Tibial nerve (tissue), 4 donors: ENCODE data around the gene METAP1D. TPM values are rescaled to one million over a fixed set of nuclear protein-coding genes. Genes with fewer than 3 reads are reported as not detected.
"Not testable (repeated sequence)": the region's sequence is repeated elsewhere in the genome, so short reads cannot be mapped to it uniquely, and the experiment has no call there.

Experiments used
- DNase-seq, 2 donors: peaks; one replicate each; pipeline ENCODE4 v3.0.0-alpha.2; 2019; ENCODE audit warnings: low spot score in 2 of 2
- H3K27ac ChIP-seq, 4 donors: fragments of 200-600 bp; sonication (generic) in 3 of 4; one replicate each; pipeline ENCODE4 v1.5.1; 2017 to 2019; ENCODE audit warnings: mild to moderate bottlenecking in 1 of 4
- H3K27me3 ChIP-seq, 2 donors: fragments of 200-600 bp; sonication (generic) in 1 of 2; one replicate each; pipeline versions ENCODE4 v1.5.1 to v1.6.0; 2017 to 2019
- H3K36me3 ChIP-seq, 3 donors: fragments of 200-600 bp; sonication (generic); one replicate each; pipeline ENCODE4 v1.5.1; 2018 to 2019
- H3K4me1 ChIP-seq, 4 donors: fragments of 200-600 bp; sonication (generic) in 3 of 4; one replicate each; pipeline ENCODE4 v1.5.1; 2017 to 2019
- H3K4me3 ChIP-seq, 4 donors: fragments of 200-600 bp; sonication (generic) in 3 of 4; one replicate each; pipeline ENCODE4 v1.5.1; 2017 to 2019; ENCODE audit warnings: mild to moderate bottlenecking in 1 of 4, moderate library complexity in 1 of 4
- H3K9me3 ChIP-seq, 4 donors: fragments of 200-600 bp; sonication (generic) in 3 of 4; one replicate each; pipeline ENCODE4 v1.5.1; 2017 to 2019
- CTCF ChIP-seq, 5 experiments: fragments of 200-600 bp in 3 of 5; fragments of 450-650 bp in 2 of 5; sonication (generic) in 3 of 5; IDR thresholded peaks; one replicate each; pipeline ENCODE4 v1.5.1; 2016 to 2019; ENCODE audit warnings: antibody characterized with exemption in 5 of 5, mild to moderate bottlenecking in 3 of 5, moderate library complexity in 2 of 5
- EP300 ChIP-seq, 2 donors: sonication (generic); formaldehyde crosslinking; IDR thresholded peaks; one replicate each; pipeline ENCODE4 v1.6.1; 2017; ENCODE audit warnings: antibody characterized with exemption in 2 of 2, mild to moderate bottlenecking in 1 of 2
- POLR2A ChIP-seq, 2 donors: fragments of 450-650 bp; IDR thresholded peaks; one replicate each; pipeline ENCODE4 v1.6.1; 2017; ENCODE audit warnings: antibody characterized with exemption in 2 of 2, mild to moderate bottlenecking in 2 of 2, moderate library complexity in 2 of 2
- WGBS, 2 donors: methylation state at CpG; one replicate each; pipeline ENCODE4 v1.1.5; 2018; 5-methylcytosine and 5-hydroxymethylcytosine counted together
- total RNA-seq, 4 donors: library from RNA; depleted of rRNA; stranded (reverse); fragments of >200 nt; gene quantifications; one replicate each; pipeline ENCODE4 v1.1.0, GENCODE V29; 2016

METAP1D gene
- total RNA-seq, 4 donors from 2014 or later: 9.4 to 28.4 (median 14.7) TPM

- Histone ChIP-seq H3K4me1 (no peaks in the 10 kb centered on the region), H3K27me3 (no peaks in the 10 kb centered on the region), H3K27ac (no peak overlapping the region), H3K36me3 (peaks cover 0 to 66% (median 0%) of the 10 kb centered on the region in 3 donors), H3K4me3 (no peak overlapping the region), H3K9me3 (no peaks in the 10 kb centered on the region)
- no peak for TF ChIP-seq CTCF (IDR thresholded peaks at IDR 0.05)
- TF ChIP-seq EP300 (IDR thresholded peaks at IDR 0.05): no peak
- no peak for TF ChIP-seq POLR2A (IDR thresholded peaks at IDR 0.05)
- DNase-seq: no peak
Observed at GRCh38 chr2:171968509-171968908, 31.2 kb upstream of the METAP1D start.

DNA sequence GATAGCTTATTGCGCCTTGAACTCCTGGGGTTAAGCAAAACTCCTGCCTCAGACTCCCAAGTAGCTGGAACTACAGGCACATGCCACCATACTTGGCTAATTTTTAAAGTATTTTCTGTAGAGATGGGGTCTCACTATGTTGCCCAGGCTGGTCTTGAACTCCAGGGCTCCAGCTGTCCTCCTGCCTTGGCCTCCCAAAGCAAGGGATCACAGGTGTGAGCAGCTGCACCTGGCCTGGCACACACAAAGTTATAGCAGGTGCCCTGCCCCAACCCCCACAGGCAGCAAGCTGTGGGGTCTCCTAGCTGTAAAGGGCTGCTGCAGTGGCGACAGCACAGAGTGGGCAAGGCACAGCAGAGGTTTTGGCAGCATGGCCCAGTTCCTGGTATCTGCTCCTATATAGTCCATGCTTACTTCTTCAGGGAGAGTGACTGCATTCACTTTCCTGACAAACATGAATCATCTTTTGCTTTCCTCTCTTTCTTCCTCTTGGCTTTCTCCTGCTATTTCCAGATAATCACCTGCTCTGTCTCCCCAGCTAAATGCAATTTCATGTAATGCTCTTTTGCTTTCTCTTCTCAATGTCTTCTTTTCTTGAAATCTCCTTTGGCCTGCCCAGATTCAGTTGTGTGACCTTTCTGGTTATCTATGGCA, 27.3 kb upstream of the METAP1D start:
- WGBS, 2 donors: 100% methylated on average over 2 of the region's 2 CpGs

DNA sequence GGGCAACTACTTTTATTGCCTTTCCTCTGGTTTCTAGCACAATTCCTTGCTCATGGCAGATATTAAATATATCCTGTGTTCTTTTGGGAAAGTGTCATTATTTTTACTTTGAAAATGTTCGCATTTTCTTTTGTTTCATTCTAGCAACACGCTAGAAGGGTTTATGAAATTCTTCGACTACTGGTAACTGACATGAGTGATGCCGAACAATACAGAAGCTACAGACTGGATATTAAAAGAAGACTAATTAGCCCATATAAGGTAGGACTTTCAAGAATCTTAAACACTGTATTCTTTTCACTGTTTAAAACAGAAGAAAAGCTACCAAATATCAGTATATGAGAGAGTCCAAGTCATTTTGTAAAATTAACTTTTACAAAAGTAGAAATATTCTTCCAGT, 20.6 kb upstream of the METAP1D start:
- H3K36me3 ChIP-seq: peaks cover 0 to 82% (median 4%) of the 10 kb centered on the region in 3 donors
- H3K4me3 ChIP-seq: no peak overlapping the region
- no peaks in the 10 kb centered on the region for H3K9me3 ChIP-seq
- no peaks in the 10 kb centered on the region for H3K27me3 ChIP-seq
- H3K27ac ChIP-seq: no peak overlapping the region
- H3K4me1 ChIP-seq: no peaks in the 10 kb centered on the region
- DNase-seq: no peak
- TF ChIP-seq EP300 (IDR thresholded peaks at IDR 0.05) (no peak), POLR2A (IDR thresholded peaks at IDR 0.05) (no peak), CTCF (IDR thresholded peaks at IDR 0.05) (no peak)
- 97 to 98% methylated on average over 4 of the region's 4 CpGs for WGBS, 2 donors

More for the DNA sequence above, 27.3 kb upstream of the METAP1D start:
- H3K27me3 ChIP-seq: no peaks in the 10 kb centered on the region
- no peak overlapping the region for H3K4me3 ChIP-seq
- H3K27ac ChIP-seq: no peak overlapping the region
- DNase-seq: no peak
- no peaks in the 10 kb centered on the region for H3K9me3 ChIP-seq
- no peak for TF ChIP-seq EP300 (IDR thresholded peaks at IDR 0.05)
- no peak for TF ChIP-seq CTCF (IDR thresholded peaks at IDR 0.05)
- TF ChIP-seq POLR2A (IDR thresholded peaks at IDR 0.05): no peak
- H3K4me1 ChIP-seq: no peaks in the 10 kb centered on the region
- peaks cover 0 to 78% (median 0%) of the 10 kb centered on the region in 3 donors for H3K36me3 ChIP-seq

- peaks cover 0 to 44% (median 4%) of the 10 kb centered on the region in 3 donors for H3K36me3 ChIP-seq
- 97 to 100% methylated on average over 1 of the region's 1 CpG for WGBS, 2 donors
- not testable (repeated sequence) for H3K4me3 ChIP-seq
Observed at GRCh38 chr2:171983924-171984323, 15.8 kb upstream of the METAP1D start.

GRCh38 chr2:171985076-171985475, 14.7 kb upstream of the METAP1D start:
- Histone ChIP-seq H3K4me1 (no peaks in the 10 kb centered on the region), H3K9me3 (no peaks in the 10 kb centered on the region), H3K27me3 (no peaks in the 10 kb centered on the region), H3K27ac (no peak overlapping the region), H3K4me3 (no peak overlapping the region), H3K36me3 (peaks cover 0 to 32% (median 0%) of the 10 kb centered on the region in 3 donors)
- 86 to 88% methylated on average over 2 of the region's 2 CpGs for WGBS, 2 donors
- no peak for DNase-seq
- TF ChIP-seq POLR2A (IDR thresholded peaks at IDR 0.05) (no peak), CTCF (IDR thresholded peaks at IDR 0.05) (no peak), EP300 (IDR thresholded peaks at IDR 0.05) (no peak)

More at GRCh38 chr2:171983924-171984323, 15.8 kb upstream of the METAP1D start:
- not testable (repeated sequence) for H3K4me1 ChIP-seq, H3K27me3 ChIP-seq, H3K27ac ChIP-seq, DNase-seq, H3K9me3 ChIP-seq
